ENCODE data around the gene CCDC182.
A peak's percentile ranks its signal among the peaks of the same experiment; 100 is the strongest.

Gene CCDC182

DNA sequence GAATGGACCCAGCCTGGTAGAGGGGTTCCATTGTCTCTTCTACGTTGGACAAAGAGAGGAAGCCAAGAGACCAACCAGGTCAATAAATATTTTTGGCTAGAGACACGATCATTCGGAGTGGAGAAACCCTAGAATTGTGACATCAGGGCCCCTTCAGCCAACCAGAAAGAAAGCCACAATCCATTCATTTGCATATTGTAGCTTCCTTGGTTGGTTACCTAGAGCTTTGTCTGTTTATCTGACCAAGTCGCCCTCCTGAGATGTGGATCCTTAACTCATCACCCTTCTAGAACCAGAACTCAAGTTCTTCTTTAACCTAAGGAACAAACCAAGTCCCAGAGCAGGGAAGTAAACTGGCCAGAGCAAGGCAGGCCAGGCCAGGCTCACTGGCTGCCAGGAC, at the start of gene CCDC182:
TSS of gene CCDC182 (minus strand) at position 58 of the 400 bp plus-strand sequence. CDS start at position 31, 27 bp downstream.
- peaks cover under 1 to 5% (median 2%) of the 10 kb centered on the region in 5 donors for H3K27me3 ChIP-seq (ENCODE audit: control insufficient read depth in 5 of 5, insufficient read depth in 4 of 5, low read length in 5 of 5)
- H3K4me1 ChIP-seq (ENCODE audit: control insufficient read depth in 5 of 5, insufficient read depth in 5 of 5, low read length in 5 of 5), result no peaks in the 10 kb centered on the region
- no peak within 1 kb of the TSS for H3K4me3 ChIP-seq (ENCODE audit: low read depth in 1 of 5, low read length in 5 of 5)
- no peak within 1 kb of the TSS for H3K27ac ChIP-seq (ENCODE audit: low read depth, low read length)
- H3K36me3 ChIP-seq (ENCODE audit: control insufficient read depth in 5 of 5, insufficient read depth in 5 of 5, low read length in 5 of 5), result no peaks in the 10 kb centered on the region
- no peaks in the 10 kb centered on the region for H3K9me3 ChIP-seq (ENCODE audit: control insufficient read depth in 5 of 5, low read length in 5 of 5)
- H3K9ac ChIP-seq (ENCODE audit: low read length in 5 of 5), result no peak within 1 kb of the TSS

DNA sequence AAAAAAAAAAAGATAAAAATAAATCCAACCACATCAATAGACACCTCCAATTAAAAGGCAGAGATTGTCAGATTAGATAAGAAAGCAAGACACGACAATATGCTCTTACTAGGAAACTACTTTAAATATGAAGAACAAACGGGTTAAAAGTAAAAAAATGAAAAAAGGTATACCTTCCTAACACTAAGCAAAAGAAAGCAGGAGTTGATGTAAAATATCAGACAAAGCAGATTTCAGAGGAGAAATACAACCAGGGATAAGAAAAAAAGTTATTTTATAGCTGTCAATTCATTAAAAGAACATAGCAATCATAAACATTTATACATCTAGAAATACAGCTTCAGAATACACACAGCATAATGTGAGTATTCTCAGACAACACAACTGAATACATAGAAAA, 49.7 kb upstream of the CCDC182 start:
- Histone ChIP-seq H3K27me3 (ENCODE audit: control insufficient read depth in 5 of 5, insufficient read depth in 4 of 5, low read length in 5 of 5) (peaks cover 0 to 5% (median 3%) of the 10 kb centered on the region in 5 donors), H3K9ac (ENCODE audit: low read length in 5 of 5) (no peak overlapping the region), H3K27ac (ENCODE audit: low read depth, low read length) (no peak overlapping the region), H3K4me1 (ENCODE audit: control insufficient read depth in 5 of 5, insufficient read depth in 5 of 5, low read length in 5 of 5) (no peaks in the 10 kb centered on the region), H3K9me3 (ENCODE audit: control insufficient read depth in 5 of 5, low read length in 5 of 5) (no peaks in the 10 kb centered on the region), H3K36me3 (ENCODE audit: control insufficient read depth in 5 of 5, insufficient read depth in 5 of 5, low read length in 5 of 5) (no peaks in the 10 kb centered on the region), H3K4me3 (ENCODE audit: low read depth in 1 of 5, low read length in 5 of 5) (no peak overlapping the region)

- no peak overlapping the region for H3K27ac ChIP-seq (ENCODE audit: low read depth, low read length)
- H3K4me1 ChIP-seq (ENCODE audit: control insufficient read depth in 5 of 5, insufficient read depth in 5 of 5, low read length in 5 of 5), result no peaks in the 10 kb centered on the region
- H3K36me3 ChIP-seq (ENCODE audit: control insufficient read depth in 5 of 5, insufficient read depth in 5 of 5, low read length in 5 of 5), result no peaks in the 10 kb centered on the region
- no peak overlapping the region for H3K9ac ChIP-seq (ENCODE audit: low read length in 5 of 5)
- H3K9me3 ChIP-seq (ENCODE audit: control insufficient read depth in 5 of 5, low read length in 5 of 5), result no peaks in the 10 kb centered on the region
- H3K4me3 ChIP-seq (ENCODE audit: low read depth in 1 of 5, low read length in 5 of 5), result no peak overlapping the region
- H3K27me3 ChIP-seq (ENCODE audit: control insufficient read depth in 5 of 5, insufficient read depth in 4 of 5, low read length in 5 of 5), result peaks cover 7 to 30% (median 21%) of the 10 kb centered on the region in 5 donors
These were observed 43.6 kb upstream of the CCDC182 start for GRCh38 chr17:57788725-57789124.

GRCh38 chr17:57785022-57785421, 39.9 kb upstream of the CCDC182 start:
- Histone ChIP-seq H3K9me3 (ENCODE audit: control insufficient read depth in 5 of 5, low read length in 5 of 5) (no peaks in the 10 kb centered on the region), H3K4me3 (ENCODE audit: low read depth in 1 of 5, low read length in 5 of 5) (no peak overlapping the region), H3K4me1 (ENCODE audit: control insufficient read depth in 5 of 5, insufficient read depth in 5 of 5, low read length in 5 of 5) (peaks cover 2 to 21% (median 15%) of the 10 kb centered on the region in 5 donors), H3K27ac (ENCODE audit: low read depth, low read length) (no peak overlapping the region), H3K9ac (ENCODE audit: low read length in 5 of 5) (no peak overlapping the region), H3K36me3 (ENCODE audit: control insufficient read depth in 5 of 5, insufficient read depth in 5 of 5, low read length in 5 of 5) (no peaks in the 10 kb centered on the region), H3K27me3 (ENCODE audit: control insufficient read depth in 5 of 5, insufficient read depth in 4 of 5, low read length in 5 of 5) (peaks cover 7 to 41% (median 22%) of the 10 kb centered on the region in 5 donors)

- Histone ChIP-seq H3K27me3 (ENCODE audit: control insufficient read depth in 5 of 5, insufficient read depth in 4 of 5, low read length in 5 of 5) (peaks cover 7 to 34% (median 22%) of the 10 kb centered on the region in 5 donors), H3K4me3 (ENCODE audit: low read depth in 1 of 5, low read length in 5 of 5) (no peak overlapping the region), H3K9ac (ENCODE audit: low read length in 5 of 5) (no peak overlapping the region), H3K36me3 (ENCODE audit: control insufficient read depth in 5 of 5, insufficient read depth in 5 of 5, low read length in 5 of 5) (no peaks in the 10 kb centered on the region), H3K27ac (ENCODE audit: low read depth, low read length) (no peak overlapping the region), H3K4me1 (ENCODE audit: control insufficient read depth in 5 of 5, insufficient read depth in 5 of 5, low read length in 5 of 5) (peaks cover 2 to 21% (median 15%) of the 10 kb centered on the region in 5 donors), H3K9me3 (ENCODE audit: control insufficient read depth in 5 of 5, low read length in 5 of 5) (no peaks in the 10 kb centered on the region)
These were observed 39.3 kb upstream of the CCDC182 start for GRCh38 chr17:57784226-57784895.

- peaks cover 7 to 27% (median 22%) of the 10 kb centered on the region in 5 donors for H3K27me3 ChIP-seq (ENCODE audit: control insufficient read depth in 5 of 5, insufficient read depth in 4 of 5, low read length in 5 of 5)
- H3K4me1 ChIP-seq (ENCODE audit: control insufficient read depth in 5 of 5, insufficient read depth in 5 of 5, low read length in 5 of 5), result peaks cover 2 to 21% (median 15%) of the 10 kb centered on the region in 5 donors
- H3K36me3 ChIP-seq (ENCODE audit: control insufficient read depth in 5 of 5, insufficient read depth in 5 of 5, low read length in 5 of 5), result no peaks in the 10 kb centered on the region
- peak overlapping the region in 2 of 5 donors; percentile 16 to 27 for H3K4me3 ChIP-seq (ENCODE audit: low read depth in 1 of 5, low read length in 5 of 5)
- no peak overlapping the region for H3K27ac ChIP-seq (ENCODE audit: low read depth, low read length)
- H3K9ac ChIP-seq (ENCODE audit: low read length in 5 of 5), result no peak overlapping the region
- H3K9me3 ChIP-seq (ENCODE audit: control insufficient read depth in 5 of 5, low read length in 5 of 5), result no peaks in the 10 kb centered on the region
These were observed 38.2 kb upstream of the CCDC182 start for GRCh38 chr17:57783338-57783742.

DNA sequence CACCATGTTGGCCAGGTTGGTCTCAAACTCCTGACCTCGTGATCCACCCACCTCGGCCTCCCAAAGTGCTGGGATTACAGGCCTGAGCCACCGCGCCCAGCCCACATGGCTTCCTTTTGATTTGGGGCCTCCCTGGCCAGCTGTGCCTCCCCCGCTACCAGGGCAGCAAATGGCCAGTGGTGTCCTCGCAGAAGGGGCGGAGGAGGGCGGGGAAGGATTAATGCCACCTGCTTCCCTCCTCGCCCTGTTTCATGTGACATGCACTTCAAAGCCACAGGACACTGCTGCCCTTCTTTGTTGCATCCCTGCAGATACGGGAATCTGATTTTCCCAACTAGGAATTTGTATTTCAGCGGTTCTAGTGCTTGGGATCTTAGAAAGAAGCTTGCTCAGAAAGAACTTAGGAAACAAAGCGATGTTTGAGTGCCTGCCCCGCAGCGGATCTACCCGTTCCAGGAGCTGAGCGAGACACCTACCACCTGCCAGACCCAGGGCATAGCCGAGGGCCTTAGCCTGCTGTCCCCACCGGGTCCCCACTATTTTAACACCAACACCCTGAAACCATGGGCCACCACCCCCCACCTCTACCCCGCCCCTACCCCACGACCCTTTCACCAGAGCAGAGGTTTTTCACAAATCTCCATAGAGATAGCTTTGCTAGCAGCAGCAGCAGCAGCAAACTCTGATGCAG, 37.7 kb upstream of the CCDC182 start:
- peak overlapping the region in 2 of 5 donors; percentile 16 to 27 for H3K4me3 ChIP-seq (ENCODE audit: low read depth in 1 of 5, low read length in 5 of 5)
- peaks cover 7 to 22% (median 20%) of the 10 kb centered on the region in 5 donors for H3K27me3 ChIP-seq (ENCODE audit: control insufficient read depth in 5 of 5, insufficient read depth in 4 of 5, low read length in 5 of 5)
- H3K9me3 ChIP-seq (ENCODE audit: control insufficient read depth in 5 of 5, low read length in 5 of 5), result no peaks in the 10 kb centered on the region
- no peaks in the 10 kb centered on the region for H3K36me3 ChIP-seq (ENCODE audit: control insufficient read depth in 5 of 5, insufficient read depth in 5 of 5, low read length in 5 of 5)
- H3K4me1 ChIP-seq (ENCODE audit: control insufficient read depth in 5 of 5, insufficient read depth in 5 of 5, low read length in 5 of 5), result peaks cover 2 to 21% (median 15%) of the 10 kb centered on the region in 5 donors
- no peak overlapping the region for H3K9ac ChIP-seq (ENCODE audit: low read length in 5 of 5)
- no peak overlapping the region for H3K27ac ChIP-seq (ENCODE audit: low read depth, low read length)

- peaks cover 2 to 21% (median 15%) of the 10 kb centered on the region in 5 donors for H3K4me1 ChIP-seq (ENCODE audit: control insufficient read depth in 5 of 5, insufficient read depth in 5 of 5, low read length in 5 of 5)
- H3K36me3 ChIP-seq (ENCODE audit: control insufficient read depth in 5 of 5, insufficient read depth in 5 of 5, low read length in 5 of 5), result no peaks in the 10 kb centered on the region
- no peaks in the 10 kb centered on the region for H3K9me3 ChIP-seq (ENCODE audit: control insufficient read depth in 5 of 5, low read length in 5 of 5)
- no peak overlapping the region for H3K4me3 ChIP-seq (ENCODE audit: low read depth in 1 of 5, low read length in 5 of 5)
- no peak overlapping the region for H3K27ac ChIP-seq (ENCODE audit: low read depth, low read length)
- H3K9ac ChIP-seq (ENCODE audit: low read length in 5 of 5), result no peak overlapping the region
- H3K27me3 ChIP-seq (ENCODE audit: control insufficient read depth in 5 of 5, insufficient read depth in 4 of 5, low read length in 5 of 5), result peaks cover 7 to 21% (median 19%) of the 10 kb centered on the region in 5 donors
These were observed 37.0 kb upstream of the CCDC182 start for GRCh38 chr17:57782062-57782490.

- Histone ChIP-seq H3K9me3 (ENCODE audit: control insufficient read depth in 5 of 5, low read length in 5 of 5) (no peaks in the 10 kb centered on the region), H3K4me3 (ENCODE audit: low read depth in 1 of 5, low read length in 5 of 5) (no peak overlapping the region), H3K27me3 (ENCODE audit: control insufficient read depth in 5 of 5, insufficient read depth in 4 of 5, low read length in 5 of 5) (peaks cover 5 to 21% (median 16%) of the 10 kb centered on the region in 5 donors), H3K27ac (ENCODE audit: low read depth, low read length) (no peak overlapping the region), H3K4me1 (ENCODE audit: control insufficient read depth in 5 of 5, insufficient read depth in 5 of 5, low read length in 5 of 5) (peaks cover 2 to 21% (median 15%) of the 10 kb centered on the region in 5 donors), H3K9ac (ENCODE audit: low read length in 5 of 5) (no peak overlapping the region), H3K36me3 (ENCODE audit: control insufficient read depth in 5 of 5, insufficient read depth in 5 of 5, low read length in 5 of 5) (no peaks in the 10 kb centered on the region)
These were observed 36.4 kb upstream of the CCDC182 start for GRCh38 chr17:57781386-57782061.

DNA sequence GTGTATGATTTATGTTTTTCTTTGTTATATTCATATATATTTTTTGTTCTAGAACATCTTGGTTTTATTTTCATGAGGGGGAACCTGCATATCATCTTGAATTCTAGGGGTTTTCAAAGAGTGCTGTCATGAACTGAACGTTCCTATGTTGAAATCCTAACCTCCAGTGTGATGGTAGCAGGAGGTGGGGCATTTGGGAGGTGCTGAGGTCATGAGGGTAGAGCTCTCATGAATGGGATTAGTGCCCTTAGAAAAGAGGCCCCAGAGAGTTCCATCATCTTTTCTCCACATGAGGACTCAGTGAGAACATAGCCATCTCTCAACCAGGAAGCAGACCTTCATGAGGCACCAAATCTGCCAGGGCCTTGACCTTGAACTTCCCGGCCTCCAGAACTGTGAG, 34.6 kb upstream of the CCDC182 start:
- peaks cover 2 to 21% (median 15%) of the 10 kb centered on the region in 5 donors for H3K4me1 ChIP-seq (ENCODE audit: control insufficient read depth in 5 of 5, insufficient read depth in 5 of 5, low read length in 5 of 5)

More for the DNA sequence above, 34.6 kb upstream of the CCDC182 start:
- no peak overlapping the region for H3K27ac ChIP-seq (ENCODE audit: low read depth, low read length)
- H3K9me3 ChIP-seq (ENCODE audit: control insufficient read depth in 5 of 5, low read length in 5 of 5), result no peaks in the 10 kb centered on the region
- no peaks in the 10 kb centered on the region for H3K36me3 ChIP-seq (ENCODE audit: control insufficient read depth in 5 of 5, insufficient read depth in 5 of 5, low read length in 5 of 5)
- no peak overlapping the region for H3K4me3 ChIP-seq (ENCODE audit: low read depth in 1 of 5, low read length in 5 of 5)
- H3K9ac ChIP-seq (ENCODE audit: low read length in 5 of 5), result no peak overlapping the region
- peaks cover 0 to 16% (median 14%) of the 10 kb centered on the region in 5 donors for H3K27me3 ChIP-seq (ENCODE audit: control insufficient read depth in 5 of 5, insufficient read depth in 4 of 5, low read length in 5 of 5)

Measured in subcutaneous abdominal adipose tissue (tissue), 5 donors.